ENCODE data around the gene PTPN1. TPM values are rescaled to one million over a fixed set of nuclear protein-coding genes. Genes with fewer than 3 reads are reported as not detected.
A peak's percentile ranks its signal among the peaks of the same experiment; 100 is the strongest.

PTPN1 gene
- total and polyA plus RNA-seq, 2 of the 13 experiments (the other 11 are each of a cell fraction or from before 2014, with no cell fraction given), result 17.7 to 37.2 TPM

- TF ChIP-seq IRF1 (CRISPR knock-in tag; IDR thresholded peaks at IDR 0.05; ENCODE audit: low read depth) (no peak), ZNF574 (CRISPR knock-in tag; IDR thresholded peaks at IDR 0.05) (no peak; the same call in 1 of the 2 replicates), ZNF766 (CRISPR knock-in tag; IDR thresholded peaks at IDR 0.05; ENCODE audit: borderline replicate concordance) (no peak), RCOR2 (CRISPR knock-in tag; IDR thresholded peaks at IDR 0.05) (no peak), ZNF326 (CRISPR knock-in tag; IDR thresholded peaks at IDR 0.05; ENCODE audit: borderline replicate concordance) (no peak), MLLT10 (CRISPR knock-in tag; IDR thresholded peaks at IDR 0.05) (no peak), PHF21A (CRISPR knock-in tag; IDR thresholded peaks at IDR 0.05) (no peak), ZNF777 (CRISPR knock-in tag; IDR thresholded peaks at IDR 0.05) (no peak), MTERF4 (CRISPR knock-in tag; IDR thresholded peaks at IDR 0.05) (peak; percentile 74; the same call in 1 of the 2 replicates), ZNF260 (CRISPR knock-in tag; IDR thresholded peaks at IDR 0.05; ENCODE audit: borderline replicate concordance, low read depth) (no peak), ZNF280B (CRISPR knock-in tag; IDR thresholded peaks at IDR 0.05; ENCODE audit: borderline replicate concordance) (no peak), ZNF232 (CRISPR knock-in tag; IDR thresholded peaks at IDR 0.05; ENCODE audit: borderline replicate concordance) (no peak; the same call in 1 of the 2 replicates), NONO (IDR thresholded peaks at IDR 0.05) (no peak), NONO (CRISPR knock-in tag; conservative IDR thresholded peaks at IDR 0.05) (no peak), ZNF644 (CRISPR knock-in tag; IDR thresholded peaks at IDR 0.05; ENCODE audit: low read depth) (no peak), SMAD1 (CRISPR knock-in tag; IDR thresholded peaks at IDR 0.05; ENCODE audit: borderline replicate concordance, low read depth) (no peak), RFXANK (CRISPR knock-in tag; IDR thresholded peaks at IDR 0.05) (no peak), IKZF1 (IDR thresholded peaks at IDR 0.05) (no peak), ZNF589 (CRISPR knock-in tag; conservative IDR thresholded peaks at IDR 0.05) (no peak), ZNF431 (CRISPR knock-in tag; IDR thresholded peaks at IDR 0.05; ENCODE audit: borderline replicate concordance, low read depth) (no peak), SOX13 (IDR thresholded peaks at IDR 0.05) (no peak), SOX13 (CRISPR knock-in tag; conservative IDR thresholded peaks at IDR 0.05 in 1 of 2, IDR thresholded peaks at IDR 0.05 in 1 of 2) (no peak; a peak in 1 of 4 replicates), HNF1B (CRISPR knock-in tag; IDR thresholded peaks at IDR 0.05) (peak; percentile 69; the same call in 1 of the 2 replicates), MTA3 (CRISPR knock-in tag; IDR thresholded peaks at IDR 0.05) (no peak)
These were observed 78.0 kb downstream of the PTPN1 start (continued) for GRCh38 chr20:50588034-50588736.
